ENCODE data around the gene NOP9.

Gene NOP9

GRCh38 chr14:24253936-24254335 lies 45.7 kb upstream of the NOP9 start:
- TF ChIP-seq, protein P1, sequence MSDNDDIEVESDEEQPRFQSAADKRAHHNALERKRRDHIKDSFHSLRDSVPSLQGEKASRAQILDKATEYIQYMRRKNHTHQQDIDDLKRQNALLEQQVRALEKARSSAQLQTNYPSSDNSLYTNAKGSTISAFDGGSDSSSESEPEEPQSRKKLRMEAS (IDR thresholded peaks at IDR 0.05), result no peak
- no peak for TF ChIP-seq CEBPB (IDR thresholded peaks at IDR 0.05)
- no peak for TF ChIP-seq TCF12 (IDR thresholded peaks at IDR 0.05; ENCODE audit: low read depth)
- TF ChIP-seq TEAD4 (IDR thresholded peaks at IDR 0.05), result no peak
- TF ChIP-seq USF1 (IDR thresholded peaks at IDR 0.05), result no peak

GRCh38 chr14:24254630-24255392 lies 44.8 kb upstream of the NOP9 start:
- no peak for TF ChIP-seq YY1 (IDR thresholded peaks at IDR 0.05; ENCODE audit: low read depth)
- TF ChIP-seq EP300 (IDR thresholded peaks at IDR 0.05; ENCODE audit: borderline replicate concordance), result no peak
- no peak for TF ChIP-seq ZBTB7A (IDR thresholded peaks at IDR 0.05; ENCODE audit: low read depth)
- TF ChIP-seq TEAD4 (IDR thresholded peaks at IDR 0.05), result no peak
- no peak for TF ChIP-seq TAF1 (IDR thresholded peaks at IDR 0.05; ENCODE audit: low read depth)
- no peak for TF ChIP-seq RAD21 (IDR thresholded peaks at IDR 0.05; ENCODE audit: low read depth)
- no peak for TF ChIP-seq EGR1 (IDR thresholded peaks at IDR 0.05)

- TF ChIP-seq NFIC (IDR thresholded peaks at IDR 0.05) (no peak), TAF1 (IDR thresholded peaks at IDR 0.05; ENCODE audit: low read depth) (no peak), EGR1 (IDR thresholded peaks at IDR 0.05) (no peak)
Measured at GRCh38 chr14:24255438-24255837, 44.2 kb upstream of the NOP9 start.

GRCh38 chr14:24255931-24256711 lies 43.5 kb upstream of the NOP9 start:
- no peak for TF ChIP-seq CREB1 (IDR thresholded peaks at IDR 0.05; ENCODE audit: low read depth)
- no peak for TF ChIP-seq EP300 (IDR thresholded peaks at IDR 0.05; ENCODE audit: borderline replicate concordance)
- no peak for TF ChIP-seq CEBPB (IDR thresholded peaks at IDR 0.05)
- no peak for TF ChIP-seq RAD21 (IDR thresholded peaks at IDR 0.05; ENCODE audit: low read depth)
- TF ChIP-seq, protein P1 (IDR thresholded peaks at IDR 0.05), result no peak
- TF ChIP-seq REST (IDR thresholded peaks at IDR 0.05; ENCODE audit: low read depth), result no peak
- no peak for TF ChIP-seq NFIC (IDR thresholded peaks at IDR 0.05)
- TF ChIP-seq TCF12 (IDR thresholded peaks at IDR 0.05; ENCODE audit: low read depth), result no peak
- no peak for TF ChIP-seq EGR1 (IDR thresholded peaks at IDR 0.05)
- TF ChIP-seq FOXM1 (IDR thresholded peaks at IDR 0.05; ENCODE audit: borderline replicate concordance, low read depth), result no peak

- no peak for TF ChIP-seq TEAD4 (IDR thresholded peaks at IDR 0.05)
- TF ChIP-seq REST (IDR thresholded peaks at IDR 0.05; ENCODE audit: low read depth), result no peak
- no peak for TF ChIP-seq TAF1 (IDR thresholded peaks at IDR 0.05; ENCODE audit: low read depth)
- TF ChIP-seq, protein P1 (IDR thresholded peaks at IDR 0.05), result no peak
- TF ChIP-seq ZBTB7A (IDR thresholded peaks at IDR 0.05; ENCODE audit: low read depth), result no peak
- no peak for TF ChIP-seq USF1 (IDR thresholded peaks at IDR 0.05)
- TF ChIP-seq NFIC (IDR thresholded peaks at IDR 0.05), result no peak
- TF ChIP-seq EP300 (IDR thresholded peaks at IDR 0.05; ENCODE audit: borderline replicate concordance), result no peak
- no peak for TF ChIP-seq FOXM1 (IDR thresholded peaks at IDR 0.05; ENCODE audit: borderline replicate concordance, low read depth)
- TF ChIP-seq EGR1 (IDR thresholded peaks at IDR 0.05), result no peak
- no peak for TF ChIP-seq CREB1 (IDR thresholded peaks at IDR 0.05; ENCODE audit: low read depth)
- no peak for TF ChIP-seq CEBPB (IDR thresholded peaks at IDR 0.05)
- no peak for TF ChIP-seq RAD21 (IDR thresholded peaks at IDR 0.05; ENCODE audit: low read depth)
- TF ChIP-seq TCF12 (IDR thresholded peaks at IDR 0.05; ENCODE audit: low read depth), result no peak
Measured at GRCh38 chr14:24256960-24257359, 42.7 kb upstream of the NOP9 start.
